Central memory CD4-positive, alpha-beta T cell (primary cell): ENCODE results near the gene KHDC4.

ENCODE experiments used
- DNase-seq: peaks from one replicate; pipeline ENCODE4 v3.0.0; 2022
- total RNA-seq, 3 experiments: gene quantifications; one replicate each; lab custom pipeline; 2026; lab: John Stamatoyannopoulos, UW

The KHDC4 gene
- total RNA-seq, result 58.4 to 150 (median 118) reads per million in 3 experiments

DNA sequence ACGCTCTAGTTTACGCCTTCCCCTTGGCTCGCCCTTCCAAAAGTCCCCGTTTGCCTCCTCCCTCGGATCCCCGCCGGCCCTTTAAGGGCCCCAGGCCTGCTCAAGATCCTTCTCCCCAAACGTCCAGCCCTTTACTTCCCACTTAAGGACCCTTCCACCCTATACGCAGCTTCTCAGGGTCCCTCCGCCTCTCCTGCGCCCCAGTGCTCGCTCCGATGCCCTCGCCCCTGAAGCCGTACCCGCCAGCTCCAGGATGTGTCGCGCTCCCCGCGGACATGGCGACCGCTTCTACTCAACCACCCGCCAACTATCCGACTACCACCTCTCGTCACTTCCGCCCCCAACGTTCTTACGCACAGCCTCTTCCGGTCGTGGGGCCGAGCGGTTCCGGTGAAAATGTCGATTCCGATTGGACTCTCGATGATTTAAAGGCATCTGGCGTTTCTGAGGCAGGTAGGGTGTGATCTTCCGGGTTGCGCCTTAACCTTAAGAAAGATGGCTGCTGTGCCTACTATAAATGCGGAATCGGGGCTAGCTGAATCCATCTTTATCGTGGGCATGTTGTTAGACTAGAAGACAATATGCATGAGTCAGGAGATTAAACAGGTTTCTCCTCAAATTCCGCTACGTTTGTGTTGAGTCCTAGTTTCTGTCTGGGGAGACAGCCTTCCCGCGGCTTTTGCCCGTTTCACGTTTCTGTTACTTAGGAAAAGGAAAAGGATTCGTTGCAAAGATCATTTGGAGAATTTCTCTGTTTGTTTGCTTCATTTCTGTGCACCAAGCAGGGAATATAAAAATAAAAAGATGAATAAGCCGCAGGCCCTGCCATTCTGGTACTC lies at the start of gene KHDC4:
KHDC4 (minus strand) TSS at position 317 of the 839 bp plus-strand sequence; CDS start at position 277, 40 bp downstream.
- DNase-seq, result peak; percentile 98

DNA sequence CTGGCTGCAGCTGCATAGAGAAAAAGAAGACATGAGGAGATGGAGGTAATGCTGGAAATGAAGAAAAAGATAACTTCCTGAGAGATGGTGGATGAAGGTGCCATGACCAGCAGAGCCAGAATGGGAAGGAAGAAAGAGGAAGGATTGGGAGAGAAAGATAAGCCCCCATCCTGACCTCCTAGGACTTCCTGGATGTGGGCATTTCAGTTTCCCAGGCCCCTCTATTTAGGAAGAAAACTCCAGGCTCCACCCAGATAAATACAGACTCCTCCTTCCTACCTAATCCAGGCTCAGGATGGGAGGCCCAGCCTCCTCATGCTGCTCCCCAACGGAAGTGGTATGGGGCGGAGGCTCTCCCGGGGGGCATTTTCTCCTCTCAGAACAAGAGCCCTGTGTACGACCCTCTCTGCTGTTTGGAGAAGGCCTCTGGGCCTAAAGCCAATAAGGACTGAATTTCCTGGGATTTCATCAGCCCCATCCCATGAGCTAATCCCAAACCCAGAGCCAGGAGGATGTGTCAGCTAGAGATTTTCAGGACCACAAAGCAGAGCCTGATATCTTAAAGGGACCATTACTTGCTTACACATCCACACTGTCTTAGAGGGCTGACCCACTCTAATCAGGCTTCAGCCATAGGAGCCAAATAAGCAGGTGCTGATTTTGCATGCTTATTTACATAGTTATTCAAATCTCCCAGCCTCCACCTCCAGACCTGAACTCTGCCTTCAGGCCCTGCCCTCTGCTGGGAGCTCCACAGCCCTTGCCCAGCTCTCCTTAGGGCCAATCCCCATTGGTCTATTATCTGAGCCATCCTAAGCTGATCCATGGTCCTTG lies 49.2 kb upstream of the KHDC4 start:
- DNase-seq, result no peak

DNA sequence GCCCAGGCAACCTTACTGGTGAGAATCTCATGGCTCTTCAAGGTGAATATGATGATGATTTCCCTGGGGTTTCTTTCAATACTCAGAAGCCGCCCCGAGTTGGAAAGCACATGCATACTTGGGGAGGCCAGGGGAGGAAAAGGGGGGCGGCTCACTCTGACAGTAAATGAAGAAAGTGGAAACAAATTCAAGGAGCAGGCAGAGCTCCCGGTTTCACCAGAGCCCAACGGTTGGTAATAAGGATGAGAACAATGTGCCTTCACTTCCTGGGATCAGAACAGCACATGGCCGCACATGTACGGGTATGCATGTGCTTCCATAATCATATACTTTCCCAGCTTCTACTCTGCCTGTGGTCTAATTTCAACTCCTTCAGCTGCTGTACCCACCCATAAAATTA lies 47.9 kb upstream of the KHDC4 start:
- DNase-seq, result no peak

- peak; percentile 41 for DNase-seq
Measured at GRCh38 chr1:155981266-155982088, 47.3 kb upstream of the KHDC4 start.

GRCh38 chr1:155979597-155980343 lies 45.6 kb upstream of the KHDC4 start:
- DNase-seq, result no peak

DNA sequence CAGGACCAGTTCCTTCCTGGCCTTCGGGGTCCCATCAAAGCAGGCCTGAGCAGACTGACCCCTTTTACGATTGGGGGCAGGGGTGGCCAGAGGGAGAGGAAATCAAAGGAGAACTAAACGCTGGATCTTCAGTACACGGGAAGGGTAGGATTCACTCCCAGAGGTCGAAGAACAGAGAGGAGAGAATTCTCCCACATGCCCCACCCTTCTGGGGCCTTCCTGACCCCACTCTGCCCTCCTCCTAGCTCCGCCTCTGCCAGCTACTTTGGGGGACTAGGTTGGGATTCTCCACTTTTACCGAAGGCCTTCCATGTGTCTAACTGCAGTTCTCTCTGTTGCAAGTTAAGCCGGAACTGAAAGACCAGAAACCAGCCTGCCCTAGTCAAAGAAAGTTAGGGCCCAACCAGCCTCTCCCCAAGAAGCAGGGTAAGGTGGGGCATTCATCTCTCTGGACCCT lies 44.8 kb upstream of the KHDC4 start:
- DNase-seq, result peak; percentile 10

GRCh38 chr1:155978325-155978972 lies 44.2 kb upstream of the KHDC4 start, which contains the start of gene ARHGEF2:
Gene ARHGEF2, minus strand, starts transcription at chr1:155978547. Its CDS starts 120 bp downstream, at chr1:155978427.
- DNase-seq, result peak; percentile 62

- DNase-seq, result peak; percentile 21
Measured at GRCh38 chr1:155977690-155978324, 43.6 kb upstream of the KHDC4 start.

GRCh38 chr1:155976913-155977689 lies 42.9 kb upstream of the KHDC4 start:
- DNase-seq, result no peak

GRCh38 chr1:155976062-155976912 lies 42.1 kb upstream of the KHDC4 start:
- DNase-seq, result peak; percentile 61

GRCh38 chr1:155975375-155976061 lies 41.3 kb upstream of the KHDC4 start:
- no peak for DNase-seq

DNA sequence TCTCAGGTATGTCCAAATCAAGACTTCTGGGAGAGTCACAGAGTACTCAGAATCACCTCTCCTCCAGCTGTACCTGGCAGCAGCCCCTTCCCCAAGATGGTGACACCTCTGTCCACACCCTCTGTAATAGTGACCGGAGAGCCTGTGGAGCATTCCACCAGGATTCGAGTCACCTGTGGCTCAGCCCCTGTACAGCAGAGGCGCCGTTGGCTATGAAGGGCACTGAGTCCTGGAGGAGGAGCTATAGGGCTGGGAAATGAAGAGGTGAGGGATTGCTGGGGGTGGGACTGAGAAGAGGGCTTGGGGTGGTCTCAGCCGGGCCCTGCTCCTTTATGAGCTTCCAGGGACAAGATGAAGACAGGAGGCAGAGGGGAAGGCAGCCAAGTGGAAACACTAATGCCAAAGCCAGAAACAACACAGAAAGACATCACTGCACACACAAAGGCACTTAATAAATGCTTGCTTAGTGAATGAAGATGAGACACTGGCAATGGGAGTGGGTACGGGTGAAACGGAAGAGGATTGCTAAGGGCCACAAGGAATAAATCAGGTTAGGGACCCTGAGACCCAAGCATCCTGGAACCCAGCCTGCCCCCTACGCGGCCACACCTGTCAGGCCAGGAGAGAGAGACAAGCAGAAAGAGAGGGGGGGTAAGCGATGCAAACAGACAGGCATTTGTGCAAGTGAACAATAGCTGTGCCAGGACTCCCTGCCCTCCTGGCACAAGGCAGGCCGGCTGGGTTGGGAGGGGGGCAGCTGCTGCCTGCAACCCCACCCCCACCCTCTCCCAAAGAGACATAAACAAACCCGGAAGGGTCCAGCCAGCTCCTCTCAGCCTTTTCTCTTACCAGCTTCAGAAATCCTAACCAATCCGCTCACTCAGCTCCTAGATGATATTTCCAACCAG lies 40.2 kb upstream of the KHDC4 start:
- DNase-seq, result no peak

- no peak for DNase-seq
Measured at GRCh38 chr1:155973723-155974122, 39.5 kb upstream of the KHDC4 start.

DNA sequence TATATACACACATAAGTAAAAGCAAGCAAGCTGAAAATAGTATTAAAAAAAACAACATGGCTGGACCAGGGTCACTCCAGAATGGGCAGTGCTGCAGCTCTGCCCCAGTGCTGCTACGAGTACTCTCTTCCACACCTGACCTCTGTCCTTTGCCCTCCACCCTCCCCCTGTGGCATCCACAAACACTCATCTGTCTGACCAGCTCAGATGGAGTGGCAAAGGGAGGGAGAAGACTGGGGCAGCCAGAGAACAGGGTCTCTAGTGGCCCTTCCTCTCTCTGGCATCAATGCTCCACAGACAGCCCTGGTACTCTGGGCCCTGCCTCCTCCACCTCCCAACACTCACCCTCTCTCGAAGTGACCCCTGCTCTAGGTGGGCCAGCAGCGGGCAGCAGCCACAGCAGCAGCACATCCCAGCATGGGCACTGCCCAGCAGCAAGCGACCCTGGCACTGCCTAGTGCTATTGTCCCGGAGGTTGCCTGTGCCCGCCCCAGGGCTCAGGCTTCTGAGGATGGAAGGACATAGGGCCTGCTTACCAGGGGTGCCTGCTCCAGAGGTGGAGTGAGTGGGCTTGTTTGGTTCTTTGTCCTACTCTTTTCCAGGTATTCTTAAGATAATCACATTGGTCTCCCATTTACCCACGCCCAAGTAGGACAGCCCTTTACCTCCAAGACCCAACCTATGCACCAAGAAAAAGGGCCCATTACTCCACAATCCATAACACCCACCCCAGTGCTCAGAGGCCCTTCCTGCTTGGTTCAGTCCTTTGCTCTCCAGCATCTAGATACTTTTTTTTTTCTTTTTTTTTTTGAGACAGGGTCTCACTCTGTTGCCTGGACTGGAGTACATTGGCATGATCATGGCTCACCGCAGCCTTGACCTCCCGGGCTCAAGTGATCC lies 37.9 kb upstream of the KHDC4 start:
- DNase-seq, result no peak

DNA sequence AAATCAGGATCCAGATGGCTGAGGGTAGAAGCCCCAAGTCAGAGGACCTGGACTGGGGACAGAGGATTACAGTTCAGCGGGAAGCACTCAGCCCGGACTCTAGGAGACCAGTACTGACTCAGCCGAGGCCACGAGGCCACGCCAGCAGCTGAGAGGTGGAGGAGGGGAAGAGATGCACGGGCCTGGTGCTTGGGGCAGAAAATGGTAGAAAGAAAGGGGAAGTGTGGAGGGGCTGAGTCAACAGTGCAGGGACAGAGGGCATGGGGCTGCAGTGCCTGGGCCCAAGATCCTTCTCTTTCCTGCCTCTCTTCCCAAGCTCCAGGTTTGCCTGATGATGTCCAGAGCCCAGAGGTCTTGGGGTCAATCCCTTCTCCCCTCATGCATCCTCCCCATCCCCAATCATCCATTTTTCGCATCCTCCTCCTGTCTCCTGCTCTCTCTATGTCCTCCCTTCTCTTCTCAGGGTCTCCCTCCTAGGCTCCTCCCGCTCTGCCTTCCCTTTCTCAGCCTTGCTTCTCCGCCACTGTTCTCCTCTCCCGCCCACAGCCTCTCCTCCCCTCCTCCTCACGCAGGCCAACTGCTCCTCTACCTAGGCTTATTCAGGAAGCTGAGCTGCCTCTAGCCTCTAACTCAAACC lies 36.4 kb upstream of the KHDC4 start:
- DNase-seq, result no peak

DNA sequence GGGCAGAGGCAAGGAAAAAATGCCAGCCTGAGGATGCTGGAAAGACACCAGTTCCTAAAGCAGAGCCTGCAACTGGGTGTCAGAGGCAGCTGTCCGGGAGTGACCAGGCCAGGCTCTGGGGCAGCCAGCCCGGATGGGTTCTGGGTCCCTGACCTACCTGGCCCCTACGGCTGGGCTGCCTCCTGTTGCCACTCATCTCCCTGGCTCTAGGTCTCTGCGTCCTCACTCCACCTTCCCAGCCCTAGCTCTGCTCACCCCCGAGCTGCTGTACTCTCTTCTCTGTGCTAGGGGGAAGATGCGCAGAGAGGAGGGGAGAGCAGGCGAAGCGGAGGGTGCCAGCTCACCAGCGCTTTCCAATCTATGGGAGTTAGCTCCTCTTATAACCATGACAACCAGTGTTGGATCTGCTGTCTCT lies 35.2 kb upstream of the KHDC4 start:
- no peak for DNase-seq
